IPS-18a (cell line): Measurements from ENCODE around the gene CDH13.

Experiments
- H3K27ac ChIP-seq: one replicate; pipeline ENCODE4 v1.5.1; 2013; ENCODE audit warnings: low read length
- H3K27me3 ChIP-seq: one replicate; pipeline ENCODE4 v1.6.1; 2013; ENCODE audit warnings: mild to moderate bottlenecking, low read length; ENCODE audit not compliant: control insufficient read depth, insufficient read depth
- H3K36me3 ChIP-seq: one replicate; pipeline ENCODE4 v1.6.1; 2013; ENCODE audit warnings: low read depth, low read length; ENCODE audit not compliant: control insufficient read depth
- H3K4me1 ChIP-seq: one replicate; pipeline ENCODE4 v1.6.1; 2013; ENCODE audit warnings: low read depth, low read length; ENCODE audit not compliant: control insufficient read depth
- H3K4me3 ChIP-seq: one replicate; pipeline ENCODE4 v1.5.1; 2013; ENCODE audit warnings: low read length
- H3K9ac ChIP-seq: one replicate; pipeline ENCODE4 v1.6.1; 2013; ENCODE audit warnings: mild to moderate bottlenecking, low read length, moderate library complexity
- H3K9me3 ChIP-seq: one replicate; pipeline ENCODE4 v1.6.1; 2013; ENCODE audit warnings: low read depth, low read length; ENCODE audit not compliant: control insufficient read depth

CDH13 gene

DNA sequence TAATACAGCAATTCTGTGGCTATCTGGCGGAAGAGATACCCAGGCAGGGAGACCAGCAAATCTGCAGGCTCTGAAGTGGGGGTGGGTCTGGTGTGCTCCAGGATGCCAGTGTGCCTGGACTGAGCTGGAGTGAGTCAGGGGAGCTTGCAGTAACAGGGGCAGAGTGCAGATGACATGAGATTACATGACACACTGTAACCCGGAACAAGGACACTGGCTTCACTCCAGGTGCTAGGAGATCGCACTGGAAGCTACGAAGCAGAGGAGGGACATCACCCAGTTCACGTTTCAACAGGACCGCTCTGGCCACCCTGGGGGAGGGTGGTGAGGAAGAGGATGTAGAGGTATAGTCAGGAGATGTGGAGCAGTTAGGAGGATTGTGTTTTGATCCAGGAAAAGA, 475.6 kb downstream of the CDH13 start:
- H3K27me3 ChIP-seq = no peaks in the 10 kb centered on the region
- peaks cover 3% of the 10 kb centered on the region for H3K9me3 ChIP-seq
- H3K9ac ChIP-seq = no peak overlapping the region
- H3K36me3 ChIP-seq = no peaks in the 10 kb centered on the region
- no peaks in the 10 kb centered on the region for H3K4me1 ChIP-seq
- no peak overlapping the region for H3K4me3 ChIP-seq
- H3K27ac ChIP-seq = no peak overlapping the region

- Histone ChIP-seq H3K9ac (no peak overlapping the region), H3K9me3 (no peaks in the 10 kb centered on the region), H3K4me1 (no peaks in the 10 kb centered on the region), H3K27ac (no peak overlapping the region), H3K4me3 (no peak overlapping the region), H3K27me3 (no peaks in the 10 kb centered on the region), H3K36me3 (no peaks in the 10 kb centered on the region)
Observed at GRCh38 chr16:83105279-83106077, 478.7 kb downstream of the CDH13 start.

GRCh38 chr16:83109490-83110125, 482.8 kb downstream of the CDH13 start:
- Histone ChIP-seq H3K4me3 (no peak overlapping the region), H3K9ac (no peak overlapping the region), H3K27ac (no peak overlapping the region), H3K36me3 (no peaks in the 10 kb centered on the region), H3K4me1 (peaks cover 9% of the 10 kb centered on the region), H3K9me3 (no peaks in the 10 kb centered on the region), H3K27me3 (no peaks in the 10 kb centered on the region)

DNA sequence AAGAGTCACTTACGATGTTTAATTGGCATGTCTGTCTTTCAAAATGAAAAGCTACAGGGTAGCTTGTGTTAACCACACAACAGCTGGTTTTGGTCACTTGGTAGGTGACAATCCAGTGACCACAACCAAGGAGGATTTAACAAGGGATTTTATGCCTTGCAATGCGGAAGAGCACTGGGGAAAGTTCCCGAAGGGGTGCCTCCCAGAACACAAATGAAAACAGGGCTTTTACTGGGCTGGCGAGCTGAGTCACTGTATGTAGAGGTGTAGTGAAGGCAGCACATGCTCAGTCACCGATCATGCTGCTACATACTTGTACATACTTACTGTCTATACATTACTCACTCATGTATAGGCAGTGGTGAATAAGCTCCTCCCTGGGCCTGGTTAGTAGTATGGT, 483.5 kb downstream of the CDH13 start:
- Histone ChIP-seq H3K36me3 (no peaks in the 10 kb centered on the region), H3K27ac (no peak overlapping the region), H3K4me1 (peaks cover 15% of the 10 kb centered on the region), H3K4me3 (no peak overlapping the region), H3K27me3 (no peaks in the 10 kb centered on the region), H3K9ac (no peak overlapping the region), H3K9me3 (no peaks in the 10 kb centered on the region)

DNA sequence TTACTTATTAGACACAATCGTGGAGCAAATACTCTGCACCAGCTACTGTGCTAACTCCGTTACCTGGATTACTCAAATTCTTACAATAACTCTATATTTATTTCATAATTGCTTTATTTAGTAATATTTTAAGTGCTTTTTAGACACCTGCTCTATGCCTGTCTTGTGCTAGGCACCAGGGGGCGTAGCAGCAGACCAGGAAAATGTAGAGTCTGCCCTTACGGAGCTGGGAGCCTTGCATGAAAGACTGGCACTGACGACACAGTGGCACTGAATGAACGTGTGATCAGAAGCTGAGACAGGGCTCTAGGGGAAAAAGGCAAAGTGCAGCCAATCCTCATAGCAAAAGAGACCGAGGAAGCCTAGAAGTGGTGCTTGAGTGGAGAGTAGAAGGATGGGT, 486.5 kb downstream of the CDH13 start:
- peaks cover 21% of the 10 kb centered on the region for H3K4me1 ChIP-seq

GRCh38 chr16:83113811-83114210, 487.0 kb downstream of the CDH13 start:
- no peaks in the 10 kb centered on the region for H3K27me3 ChIP-seq
- no peak overlapping the region for H3K27ac ChIP-seq
- H3K9me3 ChIP-seq = no peaks in the 10 kb centered on the region
- H3K4me1 ChIP-seq = peaks cover 21% of the 10 kb centered on the region
- H3K9ac ChIP-seq = no peak overlapping the region
- no peak overlapping the region for H3K4me3 ChIP-seq
- no peaks in the 10 kb centered on the region for H3K36me3 ChIP-seq

More for the DNA sequence above, 486.5 kb downstream of the CDH13 start:
- no peaks in the 10 kb centered on the region for H3K27me3 ChIP-seq
- H3K27ac ChIP-seq = no peak overlapping the region
- no peaks in the 10 kb centered on the region for H3K9me3 ChIP-seq
- no peak overlapping the region for H3K4me3 ChIP-seq
- H3K9ac ChIP-seq = no peak overlapping the region
- no peaks in the 10 kb centered on the region for H3K36me3 ChIP-seq

GRCh38 chr16:83115491-83116232, 488.9 kb downstream of the CDH13 start:
- Histone ChIP-seq H3K27ac (no peak overlapping the region), H3K4me1 (peaks cover 21% of the 10 kb centered on the region), H3K36me3 (no peaks in the 10 kb centered on the region), H3K9ac (no peak overlapping the region), H3K27me3 (no peaks in the 10 kb centered on the region), H3K4me3 (no peak overlapping the region), H3K9me3 (no peaks in the 10 kb centered on the region)

DNA sequence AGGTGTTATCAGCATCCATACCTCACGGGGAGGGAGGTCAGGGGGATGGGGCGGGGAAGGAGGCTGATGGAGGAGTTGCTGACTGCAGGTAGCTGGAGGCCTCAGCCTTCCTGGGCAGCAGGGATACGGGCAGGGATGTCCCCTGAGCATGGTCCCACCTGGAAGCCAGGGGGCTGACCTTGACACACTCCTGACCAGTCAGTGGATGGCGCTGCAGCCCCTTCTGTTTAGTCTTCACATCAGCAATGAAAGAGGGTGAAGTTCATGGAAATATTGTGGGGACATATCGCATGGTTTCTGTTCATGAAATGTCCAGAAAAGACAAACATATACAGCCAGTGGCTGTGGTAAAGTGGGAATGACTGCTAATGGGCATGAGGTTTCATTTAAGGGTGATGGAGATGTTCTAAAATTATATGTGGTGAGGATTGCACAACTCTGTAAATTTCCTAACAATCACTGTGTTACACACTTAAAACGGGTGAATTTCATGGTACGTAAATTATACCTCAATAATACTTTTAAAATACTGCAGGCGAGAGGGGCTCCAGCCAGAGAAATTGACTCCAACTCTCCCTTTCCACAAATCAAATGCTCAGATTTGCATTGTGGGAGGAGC, 489.6 kb downstream of the CDH13 start:
- H3K27ac ChIP-seq = no peak overlapping the region
- no peak overlapping the region for H3K4me3 ChIP-seq
- H3K27me3 ChIP-seq = no peaks in the 10 kb centered on the region
- no peaks in the 10 kb centered on the region for H3K36me3 ChIP-seq
- no peak overlapping the region for H3K9ac ChIP-seq
- H3K9me3 ChIP-seq = no peaks in the 10 kb centered on the region
- H3K4me1 ChIP-seq = peaks cover 21% of the 10 kb centered on the region

GRCh38 chr16:83117810-83118209, 491.0 kb downstream of the CDH13 start:
- Histone ChIP-seq H3K4me1 (peaks cover 21% of the 10 kb centered on the region), H3K36me3 (no peaks in the 10 kb centered on the region), H3K9me3 (no peaks in the 10 kb centered on the region), H3K9ac (no peak overlapping the region), H3K27ac (no peak overlapping the region), H3K27me3 (no peaks in the 10 kb centered on the region), H3K4me3 (no peak overlapping the region)

DNA sequence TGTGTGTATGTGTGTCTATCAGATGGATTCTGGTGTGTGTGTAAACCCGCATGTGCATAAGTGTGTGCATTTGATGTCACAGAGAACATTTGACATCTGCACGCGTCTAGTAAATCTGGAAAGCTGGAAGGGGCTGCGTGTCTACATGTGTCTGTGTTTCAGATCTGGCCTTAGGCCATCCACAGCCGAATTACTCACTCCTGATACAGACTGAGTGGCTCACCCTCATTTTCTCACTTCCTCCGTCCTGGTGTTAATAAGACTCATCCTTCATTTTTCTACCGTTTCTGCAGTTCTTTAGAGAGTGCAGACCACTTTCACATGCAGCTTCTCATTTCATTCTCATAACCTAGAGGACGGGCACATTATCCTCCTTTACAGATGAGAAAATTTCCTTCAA, 491.6 kb downstream of the CDH13 start:
- Histone ChIP-seq H3K9me3 (no peaks in the 10 kb centered on the region), H3K27ac (no peak overlapping the region), H3K4me3 (no peak overlapping the region), H3K27me3 (no peaks in the 10 kb centered on the region), H3K4me1 (peaks cover 21% of the 10 kb centered on the region), H3K36me3 (no peaks in the 10 kb centered on the region), H3K9ac (no peak overlapping the region)

- peaks cover 18% of the 10 kb centered on the region for H3K9me3 ChIP-seq
- H3K27me3 ChIP-seq = no peaks in the 10 kb centered on the region
Observed at GRCh38 chr16:83125999-83126568, 499.3 kb downstream of the CDH13 start.

More at GRCh38 chr16:83125999-83126568, 499.3 kb downstream of the CDH13 start:
- Histone ChIP-seq H3K4me3 (no peak overlapping the region), H3K27ac (no peak overlapping the region), H3K36me3 (no peaks in the 10 kb centered on the region), H3K4me1 (peaks cover 4% of the 10 kb centered on the region), H3K9ac (no peak overlapping the region)
